Left lobe of liver (tissue), 2 donors: ENCODE results near the gene CAPN3. TPM values are rescaled to one million over a fixed set of nuclear protein-coding genes. Genes with fewer than 3 reads are reported as not detected.

Experiments used
- ATAC-seq: fragments of 200-7000 bp; cut with Tn5 transposase; one replicate; pipeline ENCODE4 v1.9.1; 2020; ENCODE audit warnings: mild to moderate bottlenecking, moderate library complexity
- DNase-seq: peaks from one replicate; pipeline ENCODE4 v3.0.0-alpha.2; 2020; ENCODE audit warnings: low spot score
- total RNA-seq: library from RNA; stranded (reverse); gene quantifications from one replicate; pipeline ENCODE4 v1.2.1, GENCODE V29; 2021
- donor health status: DM: no; HTN: no; CAD: no; lungs with moderate emphysema.
- donor health status: DM: no; HTN: yes; CAD: no.

CAPN3 gene
- total RNA-seq, 1 donor from 2014 or later: 26.4 TPM

DNA sequence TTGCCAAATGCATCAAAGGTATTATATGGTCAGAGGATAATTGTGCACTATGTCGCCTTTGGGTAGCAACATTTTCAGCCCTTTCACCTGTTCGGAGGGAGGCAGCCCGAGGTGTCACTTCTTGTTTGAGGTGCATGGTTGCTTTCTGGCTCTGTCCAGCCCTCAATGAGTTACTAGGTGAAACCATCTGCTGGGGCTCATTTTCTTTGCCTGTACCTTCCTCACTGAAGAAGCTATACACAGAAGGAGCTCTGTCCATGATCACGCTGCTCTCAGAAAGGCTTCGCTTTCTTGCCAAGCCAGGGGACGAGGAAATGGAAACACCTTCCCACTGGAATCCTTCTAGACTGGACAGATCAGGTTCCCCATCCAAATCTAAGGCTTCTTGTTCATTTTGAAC, 89.0 kb downstream of the CAPN3 start:
- DNase-seq: no peak

GRCh38 chr15:42449770-42450424, 90.6 kb downstream of the CAPN3 start:
- ATAC-seq: no peak

More for the DNA sequence above, 89.0 kb downstream of the CAPN3 start:
- no peak for ATAC-seq

DNA sequence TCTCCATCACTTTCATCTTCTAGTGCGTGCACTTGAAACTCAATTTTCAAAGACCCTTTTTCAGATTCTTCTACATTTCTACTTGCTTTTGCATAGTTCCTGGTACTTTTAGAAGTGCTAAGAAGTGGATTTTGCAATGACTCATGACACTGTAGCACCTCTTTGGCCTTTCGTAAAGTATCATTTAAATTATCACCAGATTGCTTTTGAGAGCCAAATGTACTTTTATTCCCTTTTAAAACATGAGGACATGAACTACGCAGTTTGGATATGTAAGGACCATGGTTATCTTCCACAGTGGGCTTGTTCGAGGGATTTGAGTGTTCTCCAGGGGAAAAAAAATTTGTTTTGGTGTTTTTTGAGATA, 91.1 kb downstream of the CAPN3 start:
- DNase-seq (no peak), ATAC-seq (no peak)

More at GRCh38 chr15:42449770-42450424, 90.6 kb downstream of the CAPN3 start:
- DNase-seq: no peak

- ATAC-seq (no peak), DNase-seq (no peak)
These were observed 94.5 kb downstream of the CAPN3 start for GRCh38 chr15:42453826-42454225.

GRCh38 chr15:42456531-42456930, 97.2 kb downstream of the CAPN3 start:
- no peak for ATAC-seq
- no peak for DNase-seq

DNA sequence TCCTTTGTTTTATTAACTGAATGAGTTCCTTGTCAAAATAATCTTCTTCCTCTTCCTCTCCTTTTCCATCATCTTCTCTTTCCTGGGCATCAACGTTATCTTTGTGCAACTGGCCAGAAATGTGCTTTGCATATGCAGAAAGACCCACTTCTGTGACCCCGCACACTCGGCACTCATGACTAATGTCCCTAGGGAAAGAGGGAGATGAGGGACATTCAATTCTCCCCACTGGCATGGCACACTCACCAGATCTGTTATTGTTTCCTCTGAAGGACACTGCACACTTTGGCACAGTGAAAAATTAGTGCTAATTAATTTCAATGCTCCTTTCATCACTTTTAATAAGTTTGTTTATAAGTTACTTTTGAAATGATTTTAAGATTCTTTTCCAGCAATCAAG, 97.7 kb downstream of the CAPN3 start:
- ATAC-seq (no peak), DNase-seq (no peak)

DNA sequence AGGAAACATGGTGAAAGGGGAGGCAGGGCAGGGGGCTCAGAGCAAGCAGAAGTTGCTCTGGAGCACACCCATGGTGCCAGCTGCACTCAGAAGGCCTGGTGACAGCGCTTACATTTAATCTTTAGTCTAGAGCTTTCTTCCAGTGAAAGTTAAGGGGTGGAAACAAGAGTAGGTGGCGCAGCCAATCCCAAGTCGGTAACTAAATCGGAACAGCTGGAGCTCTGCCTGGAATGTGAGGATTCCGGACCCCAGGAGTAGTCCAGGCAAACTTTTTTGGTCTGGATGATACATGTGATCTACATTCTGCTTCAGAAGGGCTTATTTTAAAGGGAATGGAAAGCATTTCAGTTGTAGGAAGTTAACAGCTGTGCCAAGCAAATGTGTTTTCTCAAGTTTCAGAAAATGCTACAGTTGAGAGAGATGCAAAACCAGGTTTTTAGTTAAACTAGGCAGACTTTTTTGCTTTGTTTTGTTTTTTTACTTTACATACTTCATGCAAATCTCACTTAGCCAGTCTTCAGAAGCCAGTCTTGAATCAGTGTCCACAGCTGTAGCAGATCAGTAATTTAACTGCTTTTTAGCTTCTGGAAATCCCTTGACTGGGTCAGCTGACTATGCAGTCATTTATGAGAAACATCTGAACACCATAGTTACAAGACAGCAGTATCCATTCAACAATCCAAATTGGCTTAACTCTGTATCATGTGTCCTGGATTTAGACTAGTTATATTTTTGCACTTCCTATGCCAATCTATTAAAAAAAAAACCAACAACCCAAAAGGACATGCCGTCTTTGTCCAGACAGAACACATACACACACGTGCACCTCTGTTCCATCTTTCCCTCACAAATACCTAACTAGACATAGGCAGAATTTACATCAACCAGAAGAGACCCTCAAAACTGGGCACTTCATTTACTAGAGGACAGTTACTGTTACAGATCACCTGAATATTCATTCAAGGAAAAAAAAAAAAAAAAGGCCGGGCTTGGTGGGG, 98.4 kb downstream of the CAPN3 start:
- peak; percentile 69 for ATAC-seq
- no peak for DNase-seq

DNA sequence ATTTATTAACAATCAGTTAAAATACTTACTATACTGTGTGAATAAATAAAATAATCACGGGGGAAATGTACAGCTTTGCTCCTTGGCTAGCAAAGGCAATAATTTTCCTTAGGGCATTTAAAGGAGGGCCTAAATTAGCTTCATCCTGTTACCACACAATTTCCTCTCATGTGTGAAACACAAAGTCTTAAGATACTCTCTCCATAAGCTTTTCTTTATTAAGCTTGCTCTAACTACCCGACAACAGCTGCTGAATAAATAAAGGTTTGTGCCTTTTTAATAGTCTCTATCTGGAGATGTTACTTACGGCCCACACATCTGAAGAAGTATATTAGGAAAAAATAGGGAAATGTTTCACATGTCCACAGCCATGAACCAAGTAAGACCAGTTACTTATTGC, 102.0 kb downstream of the CAPN3 start:
- DNase-seq: no peak
- no peak for ATAC-seq

Other genes starting within 250 kb of the CAPN3 start
- gene PLA2G4F, start 202.9 kb upstream of the CAPN3 start, total RNA-seq: 0.25 TPM
- gene VPS39, start 151.2 kb upstream of the CAPN3 start, total RNA-seq: 21.4 TPM
- 33.8 TPM for gene GANC, start 86.3 kb upstream of the CAPN3 start, total RNA-seq
- 12.7 TPM for gene TMEM87A, start 86.1 kb upstream of the CAPN3 start, total RNA-seq
- 20.2 TPM for gene ZNF106, start 131.6 kb downstream of the CAPN3 start, total RNA-seq
- gene SNAP23, start 136.1 kb downstream of the CAPN3 start, total RNA-seq: 23.4 TPM
- gene LRRC57, start 189.3 kb downstream of the CAPN3 start, total RNA-seq: 8.4 TPM
- gene HAUS2, start 189.3 kb downstream of the CAPN3 start, total RNA-seq: 4.8 TPM
- 0.91 TPM for gene STARD9, start 216.1 kb downstream of the CAPN3 start, total RNA-seq